K562 (cell line): Measurements from ENCODE around the gene TEX35.

Experiments used
- NFE2 ChIP-seq: IDR thresholded peaks from 2 replicates; pipeline ENCODE4 v1.6.1; 2014; ENCODE audit warnings: antibody characterized with exemption, low read depth
- NR2C2 ChIP-seq, 2 experiments: fragments of 200-800 bp in 1 of 2; sonication (Bioruptor generic) in 1 of 2; sonication (generic) in 1 of 2; formaldehyde crosslinking in 1 of 2; IDR thresholded peaks; 2 replicates each; pipeline versions ENCODE4 v1.6.1 to v1.8.0; 2016 to 2022; ENCODE audit warnings: mild to moderate bottlenecking in 1 of 2, missing compliant biosample characterization in 1 of 2, missing genetic modification characterization in 1 of 2, missing genetic modification reagents in 1 of 2
- PHF20 ChIP-seq: fragments of 450-650 bp; IDR thresholded peaks from 2 replicates; pipeline ENCODE4 v1.6.1; 2018; ENCODE audit not compliant: partially characterized antibody
- PHF21A ChIP-seq: fragments of 450-650 bp; IDR thresholded peaks from 2 replicates; pipeline ENCODE4 v1.6.1; 2017; ENCODE audit warnings: low read depth, borderline replicate concordance
- POLR2A ChIP-seq: fragments of 450-650 bp; conservative IDR thresholded peaks from 2 replicates; pipeline ENCODE4 v1.6.1; 2016
- POLR2AphosphoS2 ChIP-seq: IDR thresholded peaks from 2 replicates; pipeline ENCODE4 v1.6.1; 2012; ENCODE audit warnings: low read length, improper control_type of control experiment
- POLR2AphosphoS5 ChIP-seq: IDR thresholded peaks from 2 replicates; pipeline ENCODE4 v1.6.1; 2011; ENCODE audit warnings: mild to moderate bottlenecking, low read depth, low read length, moderate library complexity; ENCODE audit not compliant: control insufficient read depth, insufficient read depth
- TAF15 ChIP-seq: fragments of 200-400 bp; formaldehyde crosslinking; IDR thresholded peaks from 2 replicates; pipeline ENCODE4 v1.6.1; 2017; ENCODE audit warnings: mild to moderate bottlenecking, low read depth, low read length, moderate library complexity
- ZBTB7A ChIP-seq: IDR thresholded peaks from 2 replicates; pipeline ENCODE4 v1.6.1; 2011; ENCODE audit warnings: low read depth, mild to moderate bottlenecking, low read length, moderate library complexity, borderline replicate concordance; ENCODE audit not compliant: control insufficient read depth
- TF ChIP-seq, protein P1 (sequence below): fragments of 450-650 bp; IDR thresholded peaks from one replicate; pipeline ENCODE4 v1.6.1; 2018; ENCODE audit warnings: mild to moderate bottlenecking, moderate library complexity; ENCODE audit not compliant: partially characterized antibody
- TF ChIP-seq, protein P2 (sequence below): sonication (generic); formaldehyde crosslinking; IDR thresholded peaks from 2 replicates; pipeline ENCODE4 v1.9.0; 2022; ENCODE audit warnings: mild to moderate bottlenecking, missing genetic modification reagents
- TF ChIP-seq, protein P3 (sequence below), 3 experiments: IDR thresholded peaks in 2 of 3; conservative IDR thresholded peaks in 1 of 3; 2 replicates each; pipeline ENCODE4 v1.5.1; 2011 to 2012; ENCODE audit warnings: low read length in 3 of 3, mild to moderate bottlenecking in 3 of 3, control low read depth in 2 of 3, improper control_type of control experiment in 1 of 3, inconsistent platforms in 1 of 3, low read depth in 1 of 3, mixed read lengths in 1 of 3, moderate library complexity in 1 of 3; ENCODE audit not compliant: insufficient read depth in 2 of 3
- TF ChIP-seq, protein P4 (sequence below): fragments of 150-350 bp; conservative IDR thresholded peaks from 2 replicates; pipeline ENCODE4 v1.6.1; 2014; ENCODE audit warnings: low read length
- TF ChIP-seq, protein P5 (sequence below): fragments of 250-450 bp; sonication (Bioruptor Pico); IDR thresholded peaks from 2 replicates; pipeline ENCODE4 v1.5.1; 2021; ENCODE audit warnings: mild to moderate bottlenecking

DNA sequence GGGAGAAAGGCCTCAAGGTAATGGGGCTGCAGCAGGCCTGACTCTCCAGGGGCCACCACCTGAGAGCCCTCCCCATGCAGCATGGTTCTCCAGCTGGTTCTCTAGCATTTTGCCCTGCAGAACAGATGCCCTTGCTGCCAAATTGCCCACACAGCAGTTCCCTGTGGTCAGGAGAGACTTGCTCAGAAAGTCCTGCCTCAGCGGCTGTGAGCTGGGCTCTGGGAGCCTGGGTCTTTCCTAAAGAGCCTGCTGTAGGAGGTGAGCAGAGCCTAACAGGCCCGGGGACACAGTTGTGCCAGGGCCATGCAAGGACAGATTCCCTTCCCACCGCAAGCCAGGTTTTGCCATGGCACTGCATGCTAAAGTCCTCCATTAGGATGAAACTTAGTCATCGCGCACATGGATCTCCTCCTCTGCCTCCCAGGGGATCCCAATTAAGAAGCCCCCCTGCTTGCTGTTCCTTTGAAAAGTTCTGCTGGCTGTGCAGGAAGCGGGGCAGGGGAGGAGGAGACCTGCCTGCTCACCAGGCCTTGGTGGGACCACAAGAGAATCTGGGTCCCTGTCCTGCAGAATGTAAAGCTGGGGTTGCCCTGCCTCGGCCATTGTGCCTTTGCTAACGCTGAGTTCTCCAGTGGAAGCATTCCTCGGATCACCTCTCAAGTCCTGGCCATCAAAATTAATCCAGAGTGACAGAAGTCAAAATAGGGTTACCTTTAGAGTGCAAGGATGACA is 21.4 kb downstream of the TEX35 start:
- TF ChIP-seq ZBTB7A (no peak), PHF20 (no peak), NR2C2 (CRISPR knock-in tag; IDR thresholded peaks at IDR 0.05) (no peak), NR2C2 (tag; IDR thresholded peaks at IDR 0.05) (no peak), POLR2AphosphoS5 (no peak), TAF15 (no peak), PHF21A (no peak), POLR2AphosphoS2 (no peak), POLR2A (no peak), NFE2 (no peak)
- TF ChIP-seq, protein P1, sequence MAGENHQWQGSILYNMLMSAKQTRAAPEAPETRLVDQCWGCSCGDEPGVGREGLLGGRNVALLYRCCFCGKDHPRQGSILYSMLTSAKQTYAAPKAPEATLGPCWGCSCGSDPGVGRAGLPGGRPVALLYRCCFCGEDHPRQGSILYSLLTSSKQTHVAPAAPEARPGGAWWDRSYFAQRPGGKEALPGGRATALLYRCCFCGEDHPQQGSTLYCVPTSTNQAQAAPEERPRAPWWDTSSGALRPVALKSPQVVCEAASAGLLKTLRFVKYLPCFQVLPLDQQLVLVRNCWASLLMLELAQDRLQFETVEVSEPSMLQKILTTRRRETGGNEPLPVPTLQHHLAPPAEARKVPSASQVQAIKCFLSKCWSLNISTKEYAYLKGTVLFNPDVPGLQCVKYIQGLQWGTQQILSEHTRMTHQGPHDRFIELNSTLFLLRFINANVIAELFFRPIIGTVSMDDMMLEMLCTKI, result no peak
- TF ChIP-seq, protein P2, sequence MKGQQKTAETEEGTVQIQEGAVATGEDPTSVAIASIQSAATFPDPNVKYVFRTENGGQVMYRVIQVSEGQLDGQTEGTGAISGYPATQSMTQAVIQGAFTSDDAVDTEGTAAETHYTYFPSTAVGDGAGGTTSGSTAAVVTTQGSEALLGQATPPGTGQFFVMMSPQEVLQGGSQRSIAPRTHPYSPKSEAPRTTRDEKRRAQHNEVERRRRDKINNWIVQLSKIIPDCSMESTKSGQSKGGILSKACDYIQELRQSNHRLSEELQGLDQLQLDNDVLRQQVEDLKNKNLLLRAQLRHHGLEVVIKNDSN (CRISPR knock-in tag), result no peak
- TF ChIP-seq, protein P3, sequence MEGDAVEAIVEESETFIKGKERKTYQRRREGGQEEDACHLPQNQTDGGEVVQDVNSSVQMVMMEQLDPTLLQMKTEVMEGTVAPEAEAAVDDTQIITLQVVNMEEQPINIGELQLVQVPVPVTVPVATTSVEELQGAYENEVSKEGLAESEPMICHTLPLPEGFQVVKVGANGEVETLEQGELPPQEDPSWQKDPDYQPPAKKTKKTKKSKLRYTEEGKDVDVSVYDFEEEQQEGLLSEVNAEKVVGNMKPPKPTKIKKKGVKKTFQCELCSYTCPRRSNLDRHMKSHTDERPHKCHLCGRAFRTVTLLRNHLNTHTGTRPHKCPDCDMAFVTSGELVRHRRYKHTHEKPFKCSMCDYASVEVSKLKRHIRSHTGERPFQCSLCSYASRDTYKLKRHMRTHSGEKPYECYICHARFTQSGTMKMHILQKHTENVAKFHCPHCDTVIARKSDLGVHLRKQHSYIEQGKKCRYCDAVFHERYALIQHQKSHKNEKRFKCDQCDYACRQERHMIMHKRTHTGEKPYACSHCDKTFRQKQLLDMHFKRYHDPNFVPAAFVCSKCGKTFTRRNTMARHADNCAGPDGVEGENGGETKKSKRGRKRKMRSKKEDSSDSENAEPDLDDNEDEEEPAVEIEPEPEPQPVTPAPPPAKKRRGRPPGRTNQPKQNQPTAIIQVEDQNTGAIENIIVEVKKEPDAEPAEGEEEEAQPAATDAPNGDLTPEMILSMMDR (IDR thresholded peaks at IDR 0.05 in 2 of 3, conservative IDR thresholded peaks at IDR 0.05 in 1 of 3; ENCODE audit: insufficient read depth in 2 of 3, low read depth in 1 of 3, low read length in 3 of 3), result no peak
- TF ChIP-seq, protein P4, sequence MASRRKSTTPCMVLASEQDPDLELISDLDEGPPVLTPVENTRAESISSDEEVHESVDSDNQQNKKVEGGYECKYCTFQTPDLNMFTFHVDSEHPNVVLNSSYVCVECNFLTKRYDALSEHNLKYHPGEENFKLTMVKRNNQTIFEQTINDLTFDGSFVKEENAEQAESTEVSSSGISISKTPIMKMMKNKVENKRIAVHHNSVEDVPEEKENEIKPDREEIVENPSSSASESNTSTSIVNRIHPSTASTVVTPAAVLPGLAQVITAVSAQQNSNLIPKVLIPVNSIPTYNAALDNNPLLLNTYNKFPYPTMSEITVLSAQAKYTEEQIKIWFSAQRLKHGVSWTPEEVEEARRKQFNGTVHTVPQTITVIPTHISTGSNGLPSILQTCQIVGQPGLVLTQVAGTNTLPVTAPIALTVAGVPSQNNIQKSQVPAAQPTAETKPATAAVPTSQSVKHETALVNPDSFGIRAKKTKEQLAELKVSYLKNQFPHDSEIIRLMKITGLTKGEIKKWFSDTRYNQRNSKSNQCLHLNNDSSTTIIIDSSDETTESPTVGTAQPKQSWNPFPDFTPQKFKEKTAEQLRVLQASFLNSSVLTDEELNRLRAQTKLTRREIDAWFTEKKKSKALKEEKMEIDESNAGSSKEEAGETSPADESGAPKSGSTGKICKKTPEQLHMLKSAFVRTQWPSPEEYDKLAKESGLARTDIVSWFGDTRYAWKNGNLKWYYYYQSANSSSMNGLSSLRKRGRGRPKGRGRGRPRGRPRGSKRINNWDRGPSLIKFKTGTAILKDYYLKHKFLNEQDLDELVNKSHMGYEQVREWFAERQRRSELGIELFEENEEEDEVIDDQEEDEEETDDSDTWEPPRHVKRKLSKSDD, result no peak
- TF ChIP-seq, protein P5, sequence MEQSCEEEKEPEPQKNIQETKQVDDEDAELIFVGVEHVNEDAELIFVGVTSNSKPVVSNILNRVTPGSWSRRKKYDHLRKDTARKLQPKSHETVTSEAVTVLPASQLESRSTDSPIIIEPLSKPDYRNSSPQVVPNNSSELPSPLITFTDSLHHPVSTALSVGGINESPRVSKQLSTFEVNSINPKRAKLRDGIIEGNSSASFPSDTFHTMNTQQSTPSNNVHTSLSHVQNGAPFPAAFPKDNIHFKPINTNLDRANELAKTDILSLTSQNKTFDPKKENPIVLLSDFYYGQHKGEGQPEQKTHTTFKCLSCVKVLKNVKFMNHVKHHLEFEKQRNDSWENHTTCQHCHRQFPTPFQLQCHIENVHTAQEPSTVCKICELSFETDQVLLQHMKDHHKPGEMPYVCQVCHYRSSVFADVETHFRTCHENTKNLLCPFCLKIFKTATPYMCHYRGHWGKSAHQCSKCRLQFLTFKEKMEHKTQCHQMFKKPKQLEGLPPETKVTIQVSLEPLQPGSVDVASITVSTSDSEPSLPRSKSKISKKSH (CRISPR knock-in tag), result no peak
